ENCODE measurements around the gene SEPTIN10.
"Not testable (repeated sequence)": the region's sequence is repeated elsewhere in the genome, so short reads cannot be mapped to it uniquely, and the experiment has no call there.

The SEPTIN10 gene

DNA sequence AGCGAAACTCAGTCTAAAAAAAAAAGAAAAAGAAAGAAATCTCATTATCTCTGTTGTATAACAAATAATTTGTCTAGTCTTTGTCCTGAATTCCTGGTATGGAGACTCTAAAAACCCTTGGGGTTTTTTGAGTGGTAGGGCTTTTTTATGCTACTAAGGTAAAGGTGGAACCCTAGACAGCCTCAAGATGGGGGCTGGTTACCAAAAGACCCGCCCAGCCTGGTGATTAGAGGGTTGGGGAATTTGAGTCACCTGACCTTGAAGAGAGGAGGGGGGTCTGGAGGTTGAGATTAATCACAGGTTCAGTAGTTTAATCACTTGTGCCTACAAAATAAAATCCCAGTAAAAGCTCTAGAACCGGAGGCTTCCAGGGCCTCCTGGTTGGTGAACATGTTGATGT, 18.0 kb upstream of the SEPTIN10 start:
- TF ChIP-seq, protein P1, sequence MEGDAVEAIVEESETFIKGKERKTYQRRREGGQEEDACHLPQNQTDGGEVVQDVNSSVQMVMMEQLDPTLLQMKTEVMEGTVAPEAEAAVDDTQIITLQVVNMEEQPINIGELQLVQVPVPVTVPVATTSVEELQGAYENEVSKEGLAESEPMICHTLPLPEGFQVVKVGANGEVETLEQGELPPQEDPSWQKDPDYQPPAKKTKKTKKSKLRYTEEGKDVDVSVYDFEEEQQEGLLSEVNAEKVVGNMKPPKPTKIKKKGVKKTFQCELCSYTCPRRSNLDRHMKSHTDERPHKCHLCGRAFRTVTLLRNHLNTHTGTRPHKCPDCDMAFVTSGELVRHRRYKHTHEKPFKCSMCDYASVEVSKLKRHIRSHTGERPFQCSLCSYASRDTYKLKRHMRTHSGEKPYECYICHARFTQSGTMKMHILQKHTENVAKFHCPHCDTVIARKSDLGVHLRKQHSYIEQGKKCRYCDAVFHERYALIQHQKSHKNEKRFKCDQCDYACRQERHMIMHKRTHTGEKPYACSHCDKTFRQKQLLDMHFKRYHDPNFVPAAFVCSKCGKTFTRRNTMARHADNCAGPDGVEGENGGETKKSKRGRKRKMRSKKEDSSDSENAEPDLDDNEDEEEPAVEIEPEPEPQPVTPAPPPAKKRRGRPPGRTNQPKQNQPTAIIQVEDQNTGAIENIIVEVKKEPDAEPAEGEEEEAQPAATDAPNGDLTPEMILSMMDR (IDR thresholded peaks at IDR 0.05; ENCODE audit: low read depth, low read length): no peak
- no peak overlapping the region for H3K4me3 ChIP-seq (ENCODE audit: low read depth, low read length)

DNA sequence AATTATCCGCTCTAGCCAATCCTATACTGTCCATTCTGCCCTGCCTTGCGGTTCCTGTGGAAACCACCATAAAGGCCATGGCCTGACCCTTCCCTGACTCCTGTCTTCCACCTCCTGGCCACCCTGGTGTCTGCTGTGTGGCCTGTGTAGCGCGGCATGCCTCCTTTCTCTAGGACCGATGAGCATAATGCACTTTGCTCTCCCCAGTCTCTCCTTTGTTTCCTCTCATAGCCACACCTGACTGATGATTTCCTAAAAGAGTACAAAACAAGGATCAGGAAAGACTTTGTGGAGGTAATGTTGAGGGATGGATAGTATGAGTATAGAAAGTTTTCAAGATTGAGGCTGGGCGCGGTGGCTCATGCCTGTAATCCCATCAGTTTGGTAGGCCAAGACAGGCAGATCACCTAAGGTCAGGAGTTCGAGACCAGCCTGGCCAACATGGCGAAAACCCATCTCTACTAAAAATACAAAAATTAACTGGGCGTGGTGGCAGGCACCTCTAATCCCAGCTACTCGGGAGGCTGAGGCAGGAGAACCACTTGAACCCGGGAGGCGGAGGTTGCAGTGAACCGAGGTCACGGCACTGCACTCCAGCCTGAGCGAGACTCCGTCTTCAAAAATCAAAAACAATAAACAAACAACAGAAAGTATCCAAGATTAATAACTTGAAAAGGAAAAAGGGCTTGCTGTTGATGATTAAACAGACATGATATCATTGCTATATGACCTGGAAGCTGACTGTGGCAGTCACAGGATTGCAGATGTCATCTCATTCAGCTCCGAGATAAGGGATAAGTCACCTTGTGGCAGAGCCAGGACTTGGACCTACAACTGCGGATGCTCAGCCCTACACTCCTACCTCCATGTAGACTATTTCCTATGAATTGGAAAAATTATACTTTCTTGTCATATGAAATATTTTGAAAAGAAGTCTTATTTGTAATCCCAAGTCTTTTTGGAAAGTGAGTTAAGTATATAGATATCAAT, 17.0 kb upstream of the SEPTIN10 start:
- TF ChIP-seq, protein P1 (IDR thresholded peaks at IDR 0.05; ENCODE audit: low read depth, low read length): no peak
- H3K4me3 ChIP-seq (ENCODE audit: low read depth, low read length): no peak overlapping the region

DNA sequence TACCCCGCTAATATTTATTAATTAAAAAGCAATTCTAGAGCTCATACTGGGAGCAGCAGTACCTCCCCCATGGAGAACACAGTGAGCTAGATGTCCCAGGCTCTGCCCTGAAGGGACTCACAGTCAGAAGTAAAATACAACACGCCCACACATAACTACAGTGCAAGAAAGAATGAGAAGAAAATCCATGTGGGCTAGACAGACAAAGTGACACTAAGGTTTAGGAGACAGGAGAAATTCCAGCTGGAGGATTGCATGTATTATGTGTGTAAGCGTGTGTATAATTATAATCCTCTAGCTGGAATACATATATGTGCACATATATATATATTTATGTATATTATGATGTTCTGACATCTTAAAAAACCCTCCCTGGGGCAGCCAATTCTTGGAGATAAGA, 16.1 kb upstream of the SEPTIN10 start:
- TF ChIP-seq, protein P1 (IDR thresholded peaks at IDR 0.05; ENCODE audit: low read depth, low read length): no peak

DNA sequence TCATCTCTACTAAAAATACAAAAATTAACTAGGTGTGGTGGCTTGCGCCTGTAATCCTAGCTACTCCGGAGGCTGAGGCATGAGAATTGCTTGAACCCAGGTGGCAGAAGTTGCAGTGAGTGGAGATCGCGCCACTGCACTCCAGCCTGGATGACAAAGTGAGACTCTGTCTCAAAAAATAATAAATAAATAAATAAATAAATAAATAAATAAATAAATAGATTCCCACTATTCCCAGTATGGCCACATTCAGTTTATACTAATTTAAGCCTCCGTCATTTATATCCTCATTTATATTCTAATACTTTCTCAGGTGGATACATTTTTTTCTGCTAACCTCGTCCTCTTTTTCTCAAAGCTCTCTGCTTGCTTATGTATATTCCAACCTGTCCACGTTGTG, 14.6 kb upstream of the SEPTIN10 start:
- H3K4me3 ChIP-seq (ENCODE audit: low read depth, low read length): not testable (repeated sequence)

More for the DNA sequence above, 16.1 kb upstream of the SEPTIN10 start:
- H3K4me3 ChIP-seq (ENCODE audit: low read depth, low read length): no peak overlapping the region

DNA sequence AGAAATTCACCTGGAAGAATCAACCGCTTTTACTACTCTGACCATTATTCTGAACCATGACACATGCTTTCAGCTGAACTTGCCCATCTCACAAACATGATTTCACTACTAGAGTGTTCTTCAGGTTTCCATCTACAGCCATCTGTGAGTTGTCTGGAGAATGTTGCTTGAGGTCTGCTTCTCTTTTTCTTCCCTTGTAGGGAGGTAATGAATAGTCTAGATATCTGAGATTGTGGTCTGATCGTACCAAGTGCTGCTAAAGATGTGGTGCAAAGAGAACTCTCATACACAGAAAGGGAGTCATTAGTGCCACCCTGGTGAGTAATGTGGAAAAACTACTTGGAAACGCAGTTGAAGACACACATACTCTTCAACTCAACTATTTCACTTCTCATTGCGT, 10.6 kb upstream of the SEPTIN10 start:
- no peak overlapping the region for H3K4me3 ChIP-seq (ENCODE audit: low read depth, low read length)
- TF ChIP-seq, protein P1 (IDR thresholded peaks at IDR 0.05; ENCODE audit: low read depth, low read length): no peak

DNA sequence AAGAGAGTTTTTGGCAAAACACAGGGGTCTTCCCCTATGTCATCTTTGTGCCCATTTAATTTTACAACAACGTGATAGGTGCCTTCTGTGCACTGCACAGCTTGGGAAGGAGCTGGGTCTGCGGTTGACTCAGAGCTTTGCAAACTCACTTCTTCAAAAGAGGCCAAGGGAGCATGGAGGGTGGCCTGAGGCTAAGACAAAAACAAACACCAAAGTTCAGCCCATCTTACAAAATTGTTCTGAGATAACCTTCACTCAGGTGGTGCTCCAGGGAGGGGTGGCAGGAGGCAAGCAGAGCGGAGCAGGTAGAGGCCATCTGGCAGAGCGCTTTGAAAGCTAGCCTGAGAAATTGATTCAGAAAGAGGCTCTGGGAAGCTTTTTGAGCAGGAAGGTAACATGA, 10.2 kb upstream of the SEPTIN10 start:
- H3K4me3 ChIP-seq (ENCODE audit: low read depth, low read length): no peak overlapping the region
- TF ChIP-seq, protein P1 (IDR thresholded peaks at IDR 0.05; ENCODE audit: low read depth, low read length): no peak

DNA sequence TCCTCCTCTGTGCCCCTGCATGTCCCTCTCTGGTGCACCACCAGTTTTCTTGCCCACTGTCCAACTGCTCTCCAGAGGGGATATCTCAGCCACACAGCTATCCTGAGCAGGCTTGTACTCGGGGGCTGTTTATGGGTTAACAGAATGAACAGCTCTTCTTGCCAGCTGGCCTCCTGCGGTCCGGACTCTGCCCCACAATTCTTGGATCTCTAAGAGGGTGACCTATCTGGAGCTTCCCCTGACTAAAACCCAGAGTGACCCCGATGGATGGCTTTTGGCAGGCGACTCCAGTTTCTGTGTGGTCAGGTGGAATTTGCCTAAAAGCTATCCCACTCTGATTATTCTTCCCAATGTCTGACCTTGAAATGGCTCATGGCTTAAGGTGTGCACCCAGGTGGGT, 9.5 kb upstream of the SEPTIN10 start:
- TF ChIP-seq, protein P1 (IDR thresholded peaks at IDR 0.05; ENCODE audit: low read depth, low read length): no peak
- H3K4me3 ChIP-seq (ENCODE audit: low read depth, low read length): no peak overlapping the region
